ENCODE results near the gene ENOSF1.

Gene ENOSF1

GRCh38 chr18:635171-635570, 77.3 kb downstream of the ENOSF1 start:
- no peak for DNase-seq (ENCODE audit: low read depth in 2 of 2)

GRCh38 chr18:634551-635045, 77.8 kb downstream of the ENOSF1 start:
- DNase-seq (ENCODE audit: low read depth in 2 of 2): no peak

- no peak for DNase-seq (ENCODE audit: low read depth in 2 of 2)
These were observed 80.9 kb downstream of the ENOSF1 start for GRCh38 chr18:631560-631959.

GRCh38 chr18:629269-630150, 82.9 kb downstream of the ENOSF1 start:
- no peak for DNase-seq (ENCODE audit: low read depth in 2 of 2)

GRCh38 chr18:627231-627630, 85.2 kb downstream of the ENOSF1 start:
- no peak for DNase-seq (ENCODE audit: low read depth in 2 of 2)

GRCh38 chr18:623761-624620, 88.4 kb downstream of the ENOSF1 start:
- peak; percentile 12 to 58 for DNase-seq (ENCODE audit: low read depth in 2 of 2)

GRCh38 chr18:622289-622688, 90.1 kb downstream of the ENOSF1 start:
- DNase-seq (ENCODE audit: low read depth in 2 of 2): no peak

- no peak for DNase-seq (ENCODE audit: low read depth in 2 of 2)
These were observed 91.0 kb downstream of the ENOSF1 start for GRCh38 chr18:621291-622043.

Measured in stimulated activated CD4-positive, alpha-beta T cell treated with anti-CD3 and anti-CD28 coated beads, Interleukin-12 subunit alpha, Interleukin-12 subunit beta, amount 100 ng/mL, for 24 hours (primary cell).